Stimulated activated effector memory CD8-positive, alpha-beta T cell treated with anti-CD3 and anti-CD28 coated beads, Interleukin-12 subunit alpha, Interleukin-12 subunit beta, amount 100 ng/mL, for 72 hours (primary cell): ENCODE data around the gene PPME1.

Source experiments
- ATAC-seq: fragments of 150-1000 bp; cut with Tn5 transposase; 2 replicates; pipeline ENCODE4 v1.10.0; 2021
- DNase-seq, 2 donors: peaks; one replicate each; pipeline ENCODE4 v3.0.0; 2021 to 2022; ENCODE audit warnings: low spot score in 2 of 2
- H3K27ac Mint-ChIP-seq: one replicate; pipeline ENCODE4 v1.8.0; 2022; ENCODE audit warnings: mild to moderate bottlenecking, mixed read lengths
- H3K36me3 Mint-ChIP-seq: one replicate; pipeline ENCODE4 v1.8.0; 2022; ENCODE audit warnings: mild to moderate bottlenecking, mixed read lengths
- H3K4me1 Mint-ChIP-seq: one replicate; pipeline ENCODE4 v1.8.0; 2022; ENCODE audit warnings: mixed read lengths
- H3K4me3 Mint-ChIP-seq: one replicate; pipeline ENCODE4 v1.8.0; 2022; ENCODE audit warnings: mild to moderate bottlenecking, mixed read lengths
- H3K9me3 Mint-ChIP-seq: one replicate; pipeline ENCODE4 v1.8.0; 2022; ENCODE audit warnings: mixed read lengths

PPME1 gene

DNA sequence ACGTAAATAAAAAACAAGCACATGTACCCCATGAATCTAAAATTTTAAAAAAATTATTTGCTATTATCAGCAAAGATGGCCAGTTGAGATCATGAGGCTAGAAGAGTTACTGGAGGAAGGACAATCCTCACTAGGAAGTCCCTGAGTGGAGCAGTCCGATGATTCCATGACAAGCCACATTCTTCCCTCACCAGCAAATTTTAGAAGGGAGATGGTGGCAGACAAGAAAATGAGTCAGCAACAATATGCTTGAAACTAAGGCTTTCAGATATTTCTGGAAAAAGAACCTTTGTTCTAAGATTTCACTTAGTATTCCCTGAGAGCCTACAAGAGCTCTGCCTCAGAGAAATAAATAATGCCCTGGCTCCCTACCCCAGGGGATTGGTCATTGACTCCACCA is 105.5 kb downstream of the PPME1 start:
- ATAC-seq (no peak), DNase-seq (no peak)
- Mint-ChIP-seq H3K9me3 (no peaks in the 10 kb centered on the region), H3K4me3 (no peak overlapping the region), H3K27ac (no peak overlapping the region), H3K4me1 (no peaks in the 10 kb centered on the region), H3K36me3 (no peaks in the 10 kb centered on the region)

DNA sequence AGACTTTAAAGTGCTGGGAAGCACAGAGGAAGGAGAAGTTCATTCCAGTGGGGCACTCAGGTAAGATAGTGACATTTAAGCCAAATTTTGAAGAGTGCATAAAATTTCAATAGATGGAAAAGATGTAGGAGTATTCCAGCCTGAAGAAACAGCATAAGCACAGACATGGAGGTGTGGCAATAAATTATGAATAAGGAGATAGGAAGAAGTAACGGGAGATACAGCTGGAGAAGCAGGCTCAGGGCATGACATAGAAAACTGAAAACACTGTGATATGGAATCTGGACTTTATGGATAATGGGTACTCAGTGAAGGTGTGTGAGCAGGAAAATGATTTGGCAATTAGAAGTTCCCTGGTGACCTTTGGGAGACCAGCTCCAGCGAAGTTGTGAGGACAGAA is 107.0 kb downstream of the PPME1 start:
- Mint-ChIP-seq H3K27ac (no peak overlapping the region), H3K4me3 (no peak overlapping the region), H3K36me3 (no peaks in the 10 kb centered on the region), H3K9me3 (no peaks in the 10 kb centered on the region), H3K4me1 (no peaks in the 10 kb centered on the region)
- ATAC-seq (no peak), DNase-seq (no peak)

DNA sequence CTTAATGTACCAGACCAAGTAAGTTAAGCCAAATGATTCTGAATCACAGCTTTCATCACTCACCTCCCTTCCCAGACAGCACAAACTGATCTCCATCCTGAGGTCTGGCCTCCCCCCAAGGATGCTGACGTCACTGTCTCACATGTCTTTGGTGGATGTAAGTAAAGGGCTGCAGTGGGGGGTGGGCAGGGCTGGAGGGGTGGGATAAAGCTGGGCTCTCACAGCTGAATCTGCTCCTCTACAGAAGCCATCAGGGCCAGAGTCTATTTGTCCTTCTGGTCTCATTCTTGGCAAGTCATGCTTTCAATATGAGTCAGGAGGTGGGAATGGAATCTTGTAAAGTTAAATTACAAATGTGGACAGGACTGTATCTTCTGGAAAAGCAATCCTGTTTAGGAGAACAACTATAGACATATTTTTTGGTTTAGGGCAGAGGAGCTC is 107.7 kb downstream of the PPME1 start:
- no peak overlapping the region for H3K4me3 Mint-ChIP-seq
- H3K9me3 Mint-ChIP-seq = no peaks in the 10 kb centered on the region
- H3K36me3 Mint-ChIP-seq = no peaks in the 10 kb centered on the region
- ATAC-seq (no peak), DNase-seq (no peak)
- H3K4me1 Mint-ChIP-seq = no peaks in the 10 kb centered on the region
- no peak overlapping the region for H3K27ac Mint-ChIP-seq

DNA sequence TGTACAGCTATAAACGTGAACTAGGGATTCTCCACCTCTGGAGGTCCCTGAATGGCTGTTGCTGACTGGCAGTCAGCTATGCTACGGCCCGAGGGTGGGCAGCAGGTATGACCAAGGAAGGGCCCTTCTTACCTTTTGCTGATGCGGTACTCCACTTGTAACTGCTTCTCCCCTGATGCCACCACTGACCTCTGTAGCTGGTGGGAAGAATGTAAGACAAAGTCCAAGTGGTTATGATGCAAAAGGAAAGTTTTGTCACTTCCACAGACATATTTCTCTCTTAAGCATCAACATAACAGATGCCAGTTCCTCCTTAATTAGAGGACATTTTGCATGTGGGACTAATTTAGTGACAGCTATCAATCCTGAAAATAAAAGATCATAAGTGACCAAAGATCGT is 108.2 kb downstream of the PPME1 start:
- ATAC-seq (no peak), DNase-seq (no peak)
- Mint-ChIP-seq H3K9me3 (no peaks in the 10 kb centered on the region), H3K4me3 (no peak overlapping the region), H3K4me1 (no peaks in the 10 kb centered on the region), H3K27ac (no peak overlapping the region), H3K36me3 (no peaks in the 10 kb centered on the region)

DNA sequence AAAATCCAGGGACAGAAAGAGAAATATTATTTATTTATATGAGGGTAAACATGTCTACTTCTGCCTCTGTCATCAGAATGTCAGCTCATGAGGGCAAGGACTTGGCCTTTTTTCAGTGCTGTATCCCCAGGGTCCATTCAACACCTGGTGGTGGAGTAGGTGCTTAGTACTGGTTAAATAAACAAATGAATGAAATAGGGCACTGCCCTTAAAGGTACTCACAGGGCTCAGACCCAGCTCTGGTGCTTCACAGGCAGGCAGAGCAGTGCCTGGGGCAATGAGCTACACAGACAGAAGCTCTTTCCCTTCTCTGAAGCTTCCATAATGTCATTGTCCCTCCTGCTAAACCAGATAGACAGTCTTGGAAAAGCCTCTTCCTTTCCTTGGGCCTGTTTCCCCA is 109.4 kb downstream of the PPME1 start:
- no peak overlapping the region for H3K27ac Mint-ChIP-seq
- H3K9me3 Mint-ChIP-seq = no peaks in the 10 kb centered on the region
- ATAC-seq (no peak), DNase-seq (no peak)
- H3K4me3 Mint-ChIP-seq = no peak overlapping the region
- H3K36me3 Mint-ChIP-seq = no peaks in the 10 kb centered on the region
- H3K4me1 Mint-ChIP-seq = no peaks in the 10 kb centered on the region

DNA sequence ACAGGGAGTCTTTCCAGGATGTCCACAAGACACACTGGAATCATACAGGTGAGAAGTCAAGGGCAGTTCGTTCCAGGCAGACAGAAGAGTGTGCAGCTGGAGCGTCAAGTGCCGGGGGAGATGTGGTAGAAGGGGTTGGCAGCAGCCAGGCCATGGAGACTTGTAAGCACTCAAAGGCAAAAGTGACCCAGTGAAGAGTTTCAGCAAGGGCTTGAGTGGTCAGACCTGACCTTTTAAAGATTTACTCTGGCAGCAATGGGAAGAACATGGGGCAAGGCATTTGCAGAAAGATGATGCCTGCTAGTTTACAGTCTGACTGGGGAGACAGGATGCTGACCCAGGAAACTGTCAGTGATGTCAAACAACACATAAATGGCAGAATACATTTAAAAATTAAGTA is 111.3 kb downstream of the PPME1 start:
- ATAC-seq = no peak
- H3K9me3 Mint-ChIP-seq = no peaks in the 10 kb centered on the region
- no peaks in the 10 kb centered on the region for H3K36me3 Mint-ChIP-seq
- no peak for DNase-seq
- no peaks in the 10 kb centered on the region for H3K4me1 Mint-ChIP-seq
- no peak overlapping the region for H3K4me3 Mint-ChIP-seq
- H3K27ac Mint-ChIP-seq = no peak overlapping the region

DNA sequence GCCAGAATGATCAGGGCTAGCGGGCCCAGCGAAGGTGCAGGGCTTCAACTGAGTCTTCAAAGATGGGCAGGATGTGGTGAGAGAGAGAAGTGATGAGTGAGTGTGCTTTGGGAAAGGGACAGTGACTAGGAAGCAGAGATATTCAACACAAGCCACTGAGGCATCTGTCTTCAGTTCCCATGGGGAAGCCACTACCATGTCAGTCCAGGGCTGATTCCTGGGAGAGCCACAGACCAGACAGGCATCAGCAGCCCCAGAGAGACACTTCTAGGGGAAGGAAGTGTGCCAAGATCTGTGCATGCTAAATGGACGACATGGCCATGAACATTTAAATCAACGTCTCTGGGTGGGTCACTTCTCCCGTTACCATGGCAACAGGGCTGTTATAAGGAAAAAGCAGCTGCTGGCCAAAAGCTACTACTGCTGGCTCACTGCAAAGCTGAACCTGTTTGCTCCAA is 111.9 kb downstream of the PPME1 start:
- Mint-ChIP-seq H3K27ac (no peak overlapping the region), H3K9me3 (no peaks in the 10 kb centered on the region), H3K4me1 (no peaks in the 10 kb centered on the region), H3K36me3 (no peaks in the 10 kb centered on the region), H3K4me3 (no peak overlapping the region)
- ATAC-seq (peak; percentile 60), DNase-seq (no peak)

DNA sequence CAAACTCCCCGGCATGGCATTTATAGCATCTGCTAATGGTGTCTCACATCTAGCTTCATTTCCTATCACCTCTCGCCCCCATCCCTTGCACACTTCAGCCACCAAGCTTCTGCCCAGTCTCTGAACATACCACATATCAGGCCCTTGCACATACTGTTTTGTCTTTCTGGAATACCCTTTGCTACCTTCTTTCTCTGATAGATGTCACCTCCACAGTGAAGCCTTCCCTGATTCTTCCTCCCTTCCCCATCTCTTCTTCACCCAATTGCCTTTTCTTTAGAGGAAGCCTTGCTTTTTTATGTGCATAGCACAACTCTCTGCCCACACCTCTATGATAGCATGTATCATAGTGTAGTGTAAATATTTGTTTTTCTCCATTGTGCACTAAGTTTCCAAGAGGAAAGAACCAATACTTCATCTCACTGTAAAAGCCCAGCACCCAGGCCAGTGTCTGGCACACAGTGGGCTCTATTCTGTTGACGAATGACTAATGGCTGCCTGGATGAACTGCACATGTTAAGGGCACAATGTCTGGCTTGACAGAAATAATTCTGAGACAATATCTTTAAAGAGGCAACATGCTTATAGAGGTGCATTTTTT is 112.6 kb downstream of the PPME1 start:
- H3K4me1 Mint-ChIP-seq = no peaks in the 10 kb centered on the region
- ATAC-seq = no peak
- no peaks in the 10 kb centered on the region for H3K36me3 Mint-ChIP-seq
- H3K4me3 Mint-ChIP-seq = no peak overlapping the region
- H3K27ac Mint-ChIP-seq = no peak overlapping the region
- no peaks in the 10 kb centered on the region for H3K9me3 Mint-ChIP-seq
- no peak for DNase-seq

DNA sequence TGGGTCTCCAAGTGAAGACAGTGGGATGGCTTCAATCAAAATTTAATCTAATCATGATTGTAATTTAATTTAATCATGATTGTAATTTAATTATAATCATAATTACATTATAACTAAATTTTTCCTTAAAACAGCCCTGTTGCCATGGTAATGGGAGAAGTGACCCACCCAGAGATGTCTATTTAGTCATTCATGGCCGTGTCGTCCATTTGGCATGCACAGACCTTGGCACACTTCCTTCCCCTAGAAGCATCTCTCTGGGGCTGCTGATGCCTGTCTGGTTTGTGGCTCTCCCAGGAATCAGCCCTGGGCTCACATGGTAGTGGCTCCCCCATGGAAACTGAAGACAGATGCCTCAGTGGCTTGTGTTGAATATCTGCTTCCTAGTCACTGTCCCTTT is 113.4 kb downstream of the PPME1 start:
- DNase-seq (no peak), ATAC-seq (no peak)
- Mint-ChIP-seq H3K36me3 (no peaks in the 10 kb centered on the region), H3K9me3 (no peaks in the 10 kb centered on the region), H3K27ac (no peak overlapping the region), H3K4me1 (no peaks in the 10 kb centered on the region), H3K4me3 (no peak overlapping the region)

DNA sequence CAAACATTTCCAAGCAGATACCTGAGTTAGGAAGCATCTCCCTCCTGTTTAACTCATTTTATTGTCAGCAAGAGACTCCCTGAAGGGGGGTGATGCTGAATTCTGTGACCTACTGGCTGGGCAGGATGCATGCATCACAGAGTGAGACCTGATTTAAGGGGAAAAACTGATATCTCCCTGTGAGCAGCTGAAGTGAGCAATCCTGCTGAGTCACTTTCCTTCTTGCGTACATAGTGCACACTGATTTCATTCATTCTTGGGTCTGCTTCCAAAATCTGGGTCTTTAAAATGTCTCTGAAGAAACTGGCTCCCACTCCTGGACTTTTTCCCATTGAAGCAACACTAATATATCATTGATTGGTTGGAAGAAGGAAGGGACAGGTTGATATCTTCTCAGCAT is 117.1 kb downstream of the PPME1 start:
- no peaks in the 10 kb centered on the region for H3K36me3 Mint-ChIP-seq
- peak overlapping the region; percentile 12 for H3K27ac Mint-ChIP-seq
- DNase-seq (no peak), ATAC-seq (peak; percentile 83)
- H3K4me3 Mint-ChIP-seq = no peak overlapping the region
- H3K9me3 Mint-ChIP-seq = no peaks in the 10 kb centered on the region
- H3K4me1 Mint-ChIP-seq = no peaks in the 10 kb centered on the region

DNA sequence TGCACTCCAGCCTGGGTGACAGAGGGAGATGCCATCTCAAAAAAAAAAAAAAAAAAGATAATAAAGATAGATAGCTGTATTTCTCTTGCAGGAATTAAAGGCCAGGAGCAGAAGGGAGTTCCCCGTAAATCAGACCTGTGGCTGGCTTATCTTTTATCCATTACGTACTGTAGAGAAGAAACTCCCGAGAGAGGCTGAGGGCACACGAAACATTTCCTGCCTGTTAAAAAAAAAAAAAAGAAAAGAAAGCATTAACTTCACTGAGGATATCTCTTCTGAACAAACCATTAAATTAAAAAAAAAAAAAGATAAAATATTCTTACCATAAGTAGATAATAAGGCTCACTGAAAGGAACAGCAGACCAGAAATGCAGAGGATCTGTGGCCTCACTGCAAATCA is 117.8 kb downstream of the PPME1 start:
- ATAC-seq = no peak
- DNase-seq = no peak
- no peak overlapping the region for H3K4me3 Mint-ChIP-seq
- no peaks in the 10 kb centered on the region for H3K36me3 Mint-ChIP-seq
- H3K27ac Mint-ChIP-seq = no peak overlapping the region
- H3K9me3 Mint-ChIP-seq = no peaks in the 10 kb centered on the region
- no peaks in the 10 kb centered on the region for H3K4me1 Mint-ChIP-seq

DNA sequence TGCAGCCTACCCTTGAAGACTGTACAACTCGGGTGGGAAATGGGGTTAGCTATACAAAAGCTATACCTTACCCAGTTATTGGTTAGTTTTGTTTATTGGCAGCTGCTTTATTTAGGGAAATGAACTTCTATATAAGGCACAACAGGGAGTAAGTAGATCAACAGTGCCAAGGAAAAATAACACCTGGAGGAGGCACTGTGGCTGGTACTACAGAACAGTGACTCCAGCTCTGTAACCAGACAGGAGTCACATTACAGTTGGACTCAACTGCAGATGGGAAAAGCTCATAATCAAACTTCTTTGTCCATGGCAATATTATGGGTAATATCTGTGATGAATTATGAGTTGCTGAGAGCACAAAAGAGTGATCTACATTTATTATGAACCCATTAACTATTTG is 126.4 kb downstream of the PPME1 start:
- Mint-ChIP-seq H3K4me1 (no peaks in the 10 kb centered on the region), H3K9me3 (no peaks in the 10 kb centered on the region), H3K4me3 (no peak overlapping the region), H3K36me3 (no peaks in the 10 kb centered on the region), H3K27ac (no peak overlapping the region)
- no peak for ATAC-seq
- DNase-seq = no peak

DNA sequence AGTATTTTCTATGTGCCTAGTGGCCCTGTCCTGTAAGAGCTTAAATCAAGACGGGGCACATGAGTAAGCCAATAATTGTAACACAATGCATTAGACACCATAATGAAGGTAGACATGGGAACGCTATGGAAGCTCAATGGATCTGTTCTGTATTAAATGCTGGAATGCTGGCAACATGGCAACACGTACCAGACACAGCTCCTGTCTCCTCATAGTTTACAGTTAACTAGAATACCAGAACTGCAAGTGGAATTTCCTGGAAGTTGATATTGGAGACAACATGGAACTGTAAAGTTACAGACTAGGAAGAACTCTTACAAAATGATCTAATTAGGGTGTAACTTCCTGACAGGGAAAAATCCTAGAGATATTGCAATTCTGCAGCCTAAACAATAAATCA is 127.9 kb downstream of the PPME1 start:
- Mint-ChIP-seq H3K9me3 (no peaks in the 10 kb centered on the region), H3K36me3 (no peaks in the 10 kb centered on the region), H3K27ac (no peak overlapping the region), H3K4me3 (no peak overlapping the region), H3K4me1 (no peaks in the 10 kb centered on the region)
- DNase-seq = no peak
- ATAC-seq = no peak
